Tibial nerve (tissue), 4 donors: ENCODE measurements around the gene PLAC9. TPM values are rescaled to one million over a fixed set of nuclear protein-coding genes. Genes with fewer than 3 reads are reported as not detected.
A peak's percentile ranks its signal among the peaks of the same experiment; 100 is the strongest.

Experiments
- DNase-seq, 2 donors: peaks; one replicate each; pipeline ENCODE4 v3.0.0-alpha.2; 2019; ENCODE audit warnings: low spot score in 2 of 2
- H3K27ac ChIP-seq, 4 donors: fragments of 200-600 bp; sonication (generic) in 3 of 4; one replicate each; pipeline ENCODE4 v1.5.1; 2017 to 2019; ENCODE audit warnings: mild to moderate bottlenecking in 1 of 4
- H3K27me3 ChIP-seq, 2 donors: fragments of 200-600 bp; sonication (generic) in 1 of 2; one replicate each; pipeline versions ENCODE4 v1.5.1 to v1.6.0; 2017 to 2019
- H3K36me3 ChIP-seq, 3 donors: fragments of 200-600 bp; sonication (generic); one replicate each; pipeline ENCODE4 v1.5.1; 2018 to 2019
- H3K4me1 ChIP-seq, 4 donors: fragments of 200-600 bp; sonication (generic) in 3 of 4; one replicate each; pipeline ENCODE4 v1.5.1; 2017 to 2019
- H3K4me3 ChIP-seq, 4 donors: fragments of 200-600 bp; sonication (generic) in 3 of 4; one replicate each; pipeline ENCODE4 v1.5.1; 2017 to 2019; ENCODE audit warnings: mild to moderate bottlenecking in 1 of 4, moderate library complexity in 1 of 4
- H3K9me3 ChIP-seq, 4 donors: fragments of 200-600 bp; sonication (generic) in 3 of 4; one replicate each; pipeline ENCODE4 v1.5.1; 2017 to 2019
- CTCF ChIP-seq, 5 experiments: fragments of 200-600 bp in 3 of 5; fragments of 450-650 bp in 2 of 5; sonication (generic) in 3 of 5; IDR thresholded peaks; one replicate each; pipeline ENCODE4 v1.5.1; 2016 to 2019; ENCODE audit warnings: antibody characterized with exemption in 5 of 5, mild to moderate bottlenecking in 3 of 5, moderate library complexity in 2 of 5
- EP300 ChIP-seq, 2 donors: sonication (generic); formaldehyde crosslinking; IDR thresholded peaks; one replicate each; pipeline ENCODE4 v1.6.1; 2017; ENCODE audit warnings: antibody characterized with exemption in 2 of 2, mild to moderate bottlenecking in 1 of 2
- POLR2A ChIP-seq, 2 donors: fragments of 450-650 bp; IDR thresholded peaks; one replicate each; pipeline ENCODE4 v1.6.1; 2017; ENCODE audit warnings: antibody characterized with exemption in 2 of 2, mild to moderate bottlenecking in 2 of 2, moderate library complexity in 2 of 2
- WGBS, 2 donors: methylation state at CpG; one replicate each; pipeline ENCODE4 v1.1.5; 2018; 5-methylcytosine and 5-hydroxymethylcytosine counted together
- total RNA-seq, 4 donors: library from RNA; depleted of rRNA; stranded (reverse); fragments of >200 nt; gene quantifications; one replicate each; pipeline ENCODE4 v1.1.0, GENCODE V29; 2016

Gene PLAC9
- total RNA-seq, 4 donors from 2014 or later, result 63.3 to 199 (median 140) TPM

GRCh38 chr10:80182986-80183385, 50.5 kb downstream of the PLAC9 start:
- H3K4me1 ChIP-seq, result peaks cover 0 to 71% (median 23%) of the 10 kb centered on the region in 4 donors
- no peak for TF ChIP-seq CTCF (IDR thresholded peaks at IDR 0.05)
- no peak for TF ChIP-seq POLR2A (IDR thresholded peaks at IDR 0.05)
- no peak for TF ChIP-seq EP300 (IDR thresholded peaks at IDR 0.05)
- no peaks in the 10 kb centered on the region for H3K9me3 ChIP-seq
- H3K36me3 ChIP-seq, result peaks cover 0 to 6% (median 0%) of the 10 kb centered on the region in 3 donors
- WGBS, 2 donors, result 63 to 65% methylated on average over 6 of the region's 6 CpGs
- no peak overlapping the region for H3K27ac ChIP-seq
- no peak overlapping the region for H3K4me3 ChIP-seq
- H3K27me3 ChIP-seq, result no peaks in the 10 kb centered on the region
- no peak for DNase-seq

GRCh38 chr10:80183436-80183835, 50.9 kb downstream of the PLAC9 start:
- no peak for DNase-seq
- H3K4me1 ChIP-seq, result peaks cover 0 to 71% (median 25%) of the 10 kb centered on the region in 4 donors
- no peaks in the 10 kb centered on the region for H3K27me3 ChIP-seq
- WGBS, 2 donors, result 61 to 68% methylated on average over 4 of the region's 4 CpGs
- no peak overlapping the region for H3K4me3 ChIP-seq
- H3K36me3 ChIP-seq, result peaks cover 0 to 6% (median 0%) of the 10 kb centered on the region in 3 donors
- no peak overlapping the region for H3K27ac ChIP-seq
- H3K9me3 ChIP-seq, result no peaks in the 10 kb centered on the region
- no peak for TF ChIP-seq EP300 (IDR thresholded peaks at IDR 0.05)
- TF ChIP-seq CTCF (IDR thresholded peaks at IDR 0.05), result no peak
- TF ChIP-seq POLR2A (IDR thresholded peaks at IDR 0.05), result no peak

GRCh38 chr10:80184291-80184690, 51.8 kb downstream of the PLAC9 start:
- WGBS, 2 donors, result 57 to 73% methylated on average over 4 of the region's 4 CpGs
- H3K27ac ChIP-seq, result peak overlapping the region in 1 of 4 donors; percentile 23

DNA sequence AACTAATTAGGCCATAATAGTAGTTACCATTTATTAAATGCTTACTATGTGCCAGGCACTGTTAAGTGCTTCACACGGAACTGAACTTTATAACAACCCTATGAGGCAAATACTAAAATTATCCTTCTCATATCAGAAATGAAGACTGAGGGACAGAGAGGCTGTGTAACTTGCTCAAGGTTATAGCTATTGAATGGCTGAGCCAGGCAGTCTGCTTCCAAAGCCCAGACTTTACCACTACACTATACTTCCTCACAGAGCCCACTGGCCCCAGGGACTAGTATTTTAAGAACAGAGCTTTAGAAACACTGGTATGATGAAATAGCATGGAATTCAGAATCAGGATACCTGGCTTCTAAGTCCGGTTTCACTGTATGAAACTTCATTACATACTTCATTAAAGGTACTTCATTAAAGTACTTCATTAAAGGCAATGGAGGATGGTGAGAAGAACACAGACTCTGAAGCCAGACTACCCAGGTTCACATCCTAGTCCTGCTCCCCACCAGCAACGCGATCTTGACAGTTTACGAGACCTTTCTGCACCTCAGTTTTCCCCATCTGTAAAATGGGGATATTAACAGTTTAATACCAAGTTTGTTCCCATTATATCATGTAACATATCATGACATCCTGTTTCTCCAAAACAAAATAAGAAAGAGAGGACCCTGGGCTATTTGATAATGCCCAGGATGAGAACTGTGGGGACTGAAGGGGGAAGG, 53.2 kb downstream of the PLAC9 start:
- no peaks in the 10 kb centered on the region for H3K36me3 ChIP-seq
- TF ChIP-seq POLR2A (IDR thresholded peaks at IDR 0.05), result no peak
- TF ChIP-seq EP300 (IDR thresholded peaks at IDR 0.05), result no peak
- TF ChIP-seq CTCF (IDR thresholded peaks at IDR 0.05), result no peak
- 82 to 85% methylated on average over 5 of the region's 5 CpGs for WGBS, 2 donors
- H3K9me3 ChIP-seq, result no peaks in the 10 kb centered on the region
- H3K27me3 ChIP-seq, result no peaks in the 10 kb centered on the region
- peak overlapping the region in 3 of 4 donors; percentile 62 to 76 (median 67) for H3K27ac ChIP-seq
- H3K4me1 ChIP-seq, result peaks cover 0 to 65% (median 34%) of the 10 kb centered on the region in 4 donors
- DNase-seq, result no peak
- no peak overlapping the region for H3K4me3 ChIP-seq

More at GRCh38 chr10:80184291-80184690, 51.8 kb downstream of the PLAC9 start:
- Histone ChIP-seq H3K27me3 (no peaks in the 10 kb centered on the region), H3K4me1 (peaks cover 0 to 72% (median 29%) of the 10 kb centered on the region in 4 donors), H3K36me3 (peaks cover 0 to 6% (median 0%) of the 10 kb centered on the region in 3 donors), H3K4me3 (no peak overlapping the region), H3K9me3 (no peaks in the 10 kb centered on the region)
- no peak for TF ChIP-seq EP300 (IDR thresholded peaks at IDR 0.05)
- TF ChIP-seq POLR2A (IDR thresholded peaks at IDR 0.05), result no peak
- TF ChIP-seq CTCF (IDR thresholded peaks at IDR 0.05), result no peak
- DNase-seq, result no peak

DNA sequence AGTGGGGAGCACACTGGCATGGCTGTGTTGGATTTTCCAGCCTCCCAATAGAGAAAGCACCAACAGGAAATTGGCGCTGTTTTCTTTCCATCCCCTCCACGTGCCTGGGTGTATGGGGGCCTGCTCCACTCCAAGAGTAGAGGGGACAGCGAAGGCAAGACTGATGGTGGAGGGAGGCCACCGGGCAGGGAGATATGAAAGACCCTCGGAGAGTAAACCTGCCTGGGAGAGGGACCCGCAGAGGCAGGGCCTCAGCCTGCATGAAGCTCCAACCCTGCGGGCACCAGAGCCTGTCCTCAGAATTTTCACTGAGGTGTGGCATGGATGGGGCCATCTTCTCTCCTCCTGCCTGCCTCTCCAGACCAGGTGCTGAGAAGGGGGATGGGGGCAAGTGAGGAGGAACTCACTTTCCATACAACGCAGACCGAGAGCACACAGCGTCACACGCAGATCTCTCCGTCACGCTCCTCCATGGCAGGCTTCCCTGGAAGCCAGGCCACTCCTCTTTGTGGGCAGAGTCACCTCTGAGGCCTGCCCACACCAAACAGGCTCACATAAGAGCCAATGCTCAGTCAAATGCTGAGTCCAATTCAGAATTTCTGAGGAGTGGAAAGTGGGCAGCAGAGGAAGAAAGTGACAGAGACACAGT, 54.0 kb downstream of the PLAC9 start:
- Histone ChIP-seq H3K27me3 (no peaks in the 10 kb centered on the region), H3K36me3 (no peaks in the 10 kb centered on the region), H3K4me3 (no peak overlapping the region), H3K9me3 (no peaks in the 10 kb centered on the region), H3K4me1 (peaks cover 0 to 65% (median 36%) of the 10 kb centered on the region in 4 donors), H3K27ac (peak overlapping the region in 3 of 4 donors; percentile 62 to 76 (median 67))
- no peak for DNase-seq
- 66 to 82% methylated on average over 5 to 13 of the region's 13 CpGs for WGBS, 2 donors
- TF ChIP-seq CTCF (IDR thresholded peaks at IDR 0.05) (no peak), POLR2A (IDR thresholded peaks at IDR 0.05) (no peak), EP300 (IDR thresholded peaks at IDR 0.05) (no peak)
